A549 (cell line): ENCODE measurements around the gene ARAP2. TPM values are rescaled to one million over a fixed set of nuclear protein-coding genes. Genes with fewer than 3 reads are reported as not detected.

Experiments used
- ATAC-seq, 2 experiments: fragments of 200-7000 bp in 1 of 2; fragments of >200 bp in 1 of 2; cut with Nextera tagmentation in 1 of 2; cut with Tn5 transposase in 1 of 2; 3 replicates each; pipeline versions ENCODE4 v1.8.0 to v1.9.1; 2018 to 2020; ENCODE audit warnings: mild to moderate bottlenecking in 1 of 2, moderate library complexity in 1 of 2
- CTCF ChIA-PET: fragments of 300-600 bp; sonication (Branson Sonifier 250); formaldehyde crosslinking; extraction: SDS; loops from one replicate; lab custom pipeline; 2021; ENCODE audit warnings: antibody characterized with exemption, inconsistent platforms; lab: Yijun Ruan, JAX
- POLR2A ChIA-PET: fragments of 350-600 bp; formaldehyde crosslinking; extraction: SDS; loops from one replicate; lab custom pipeline; 2021; ENCODE audit warnings: antibody characterized with exemption, inconsistent platforms; lab: Yijun Ruan, JAX
- DNase-seq, 2 experiments: peaks; one replicate each; pipeline versions ENCODE4 v3.0.0 to v3.0.0-alpha.2; 2011 to 2016; ENCODE audit warnings: low read depth in 1 of 2, low spot score in 1 of 2
- FAIRE-seq: peaks from 2 replicates; lab custom pipeline; 2011; peaks lifted over from hg19 to GRCh38; lab: Jason Lieb, UNC
- H3K27ac ChIP-seq, 2 experiments: fragments of >200 bp; sonication (Bioruptor Twin); formaldehyde crosslinking; 3 replicates each; pipeline ENCODE4 v1.5.1; 2016 to 2017
- H3K4me1 ChIP-seq: fragments of >200 bp; sonication (Bioruptor Twin); formaldehyde crosslinking; 3 replicates; pipeline ENCODE4 v1.6.1; 2016
- H3K4me2 ChIP-seq: fragments of >200 bp; sonication (Bioruptor Twin); formaldehyde crosslinking; 3 replicates; pipeline ENCODE4 v1.6.1; 2016
- H3K4me3 ChIP-seq: fragments of >200 bp; sonication (Bioruptor Twin); formaldehyde crosslinking; 3 replicates; pipeline ENCODE4 v1.5.1; 2016
- H3K9me3 ChIP-seq: fragments of >200 bp; sonication (Bioruptor Twin); formaldehyde crosslinking; 3 replicates; pipeline ENCODE4 v1.6.1; 2016
- CEBPB ChIP-seq, 2 experiments: fragments of >200 bp in 1 of 2; sonication (Bioruptor Twin) in 1 of 2; formaldehyde crosslinking in 1 of 2; IDR thresholded peaks; 2 replicates each; pipeline ENCODE4 v1.6.1; 2012 to 2016
- EP300 ChIP-seq, 2 experiments: fragments of >200 bp; sonication (Bioruptor Twin); formaldehyde crosslinking; IDR thresholded peaks; 2 replicates in 1 of 2; 3 replicates in 1 of 2; pipeline ENCODE4 v1.6.1; 2016 to 2017
- FOSL2 ChIP-seq, 2 experiments: fragments of 450-650 bp in 1 of 2; fragments of >200 bp in 1 of 2; sonication (Bioruptor Twin) in 1 of 2; formaldehyde crosslinking; IDR thresholded peaks; 2 replicates each; pipeline versions ENCODE4 v1.5.0 to v1.6.1; 2016 to 2020; ENCODE audit warnings: mild to moderate bottlenecking in 1 of 2, moderate library complexity in 1 of 2
- FOXS1 ChIP-seq: fragments of 250-450 bp; sonication (Bioruptor Pico); IDR thresholded peaks from 2 replicates; pipeline ENCODE4 v1.5.0; 2020; ENCODE audit warnings: mild to moderate bottlenecking, moderate library complexity
- HEYL ChIP-seq: fragments of 250-450 bp; sonication (Bioruptor Pico); IDR thresholded peaks from 2 replicates; pipeline ENCODE4 v1.8.0; 2021; ENCODE audit warnings: mild to moderate bottlenecking, moderate library complexity
- HOXA7 ChIP-seq: fragments of 250-450 bp; sonication (Bioruptor Pico); IDR thresholded peaks from 2 replicates; pipeline ENCODE4 v1.5.0; 2020; ENCODE audit warnings: mild to moderate bottlenecking, moderate library complexity
- HOXB13 ChIP-seq: fragments of 250-450 bp; sonication (Bioruptor Pico); IDR thresholded peaks from 2 replicates; pipeline ENCODE4 v1.5.0; 2020; ENCODE audit warnings: low read depth, mild to moderate bottlenecking, moderate library complexity
- JUNB ChIP-seq: fragments of >200 bp; sonication (Bioruptor Twin); formaldehyde crosslinking; IDR thresholded peaks from 2 replicates; pipeline ENCODE4 v1.6.1; 2016
- MAX ChIP-seq: IDR thresholded peaks from 2 replicates; pipeline ENCODE4 v1.6.1; 2012
- NFE2L2 ChIP-seq: fragments of 150-350 bp; conservative IDR thresholded peaks from 2 replicates; pipeline ENCODE4 v1.6.1; 2014; ENCODE audit warnings: low read length
- NPAS2 ChIP-seq: fragments of 250-450 bp; sonication (Bioruptor Pico); IDR thresholded peaks from 2 replicates; pipeline ENCODE4 v1.8.0; 2022; ENCODE audit warnings: mild to moderate bottlenecking, moderate library complexity, borderline replicate concordance
- RARB ChIP-seq: fragments of 250-450 bp; sonication (Bioruptor Pico); IDR thresholded peaks from 2 replicates; pipeline ENCODE4 v1.8.0; 2021; ENCODE audit warnings: mild to moderate bottlenecking, moderate library complexity
- RCOR1 ChIP-seq: fragments of 150-350 bp; IDR thresholded peaks from 2 replicates; pipeline ENCODE4 v1.6.1; 2014; ENCODE audit warnings: antibody characterized with exemption, low read length, low read depth
- REST ChIP-seq: fragments of 200-600 bp; sonication (generic); IDR thresholded peaks from 2 replicates; pipeline ENCODE4 v1.6.1; 2016; ENCODE audit warnings: antibody characterized with exemption, mild to moderate bottlenecking, moderate library complexity
- RNF2 ChIP-seq: fragments of 200-600 bp; sonication (generic); IDR thresholded peaks from 2 replicates; pipeline ENCODE4 v1.6.1; 2016; ENCODE audit warnings: low read depth, mild to moderate bottlenecking, antibody characterized with exemption, moderate library complexity, borderline replicate concordance
- SREBF2 ChIP-seq: fragments of 450-650 bp; IDR thresholded peaks from 2 replicates; pipeline ENCODE4 v1.6.1; 2014; ENCODE audit warnings: mild to moderate bottlenecking, moderate library complexity
- ZFP36 ChIP-seq: fragments of 450-650 bp; IDR thresholded peaks from 2 replicates; pipeline ENCODE4 v1.6.1; 2014; ENCODE audit warnings: borderline replicate concordance; ENCODE audit not compliant: partially characterized antibody
- WGBS: methylation state at CpG from one replicate; pipeline ENCODE4 v1.1.6; 2017; ENCODE audit errors: missing lambda C conversion rate; 5-methylcytosine and 5-hydroxymethylcytosine counted together
- polyA plus RNA-seq, 4 experiments: library from polyadenylated mRNA; depleted of rRNA in 3 of 4; stranded (reverse); fragments of >200 nt; fragmentation: RNase III in 1 of 4; extraction: RNeasy Plus Mini Kit Qiagen cat#74134 plus additional on column Dnase treatment in 1 of 4; gene quantifications; 2 replicates in 3 of 4; 3 replicates in 1 of 4; pipeline ENCODE4 v1.2.3, GENCODE V29; 2011 to 2017
- TF ChIP-seq, protein P1 (sequence below): fragments of 150-350 bp; IDR thresholded peaks from 2 replicates; pipeline ENCODE4 v1.6.1; 2014; ENCODE audit warnings: low read depth, mild to moderate bottlenecking, low read length
- TF ChIP-seq, protein P2 (sequence below): fragments of 250-450 bp; sonication (Bioruptor Pico); IDR thresholded peaks from 2 replicates; pipeline ENCODE4 v1.5.0; 2020; ENCODE audit warnings: low read depth, mild to moderate bottlenecking, moderate library complexity

ARAP2 gene
- polyA plus RNA-seq, 2 of the 4 experiments (the other 2 are of a cell fraction): 0.34 to 0.75 TPM

GRCh38 chr4:36286481-36286871 lies 42.2 kb upstream of the ARAP2 start:
- DNase-seq: no peak
- CTCF ChIA-PET: no interaction called here
- 49% methylated on average over 4 of the region's 4 CpGs for WGBS
- Histone ChIP-seq H3K4me3 (no peak overlapping the region), H3K27ac (no peak overlapping the region), H3K9me3 (no peaks in the 10 kb centered on the region), H3K4me1 (no peaks in the 10 kb centered on the region), H3K4me2 (no peak overlapping the region)
- TF ChIP-seq, protein P1, sequence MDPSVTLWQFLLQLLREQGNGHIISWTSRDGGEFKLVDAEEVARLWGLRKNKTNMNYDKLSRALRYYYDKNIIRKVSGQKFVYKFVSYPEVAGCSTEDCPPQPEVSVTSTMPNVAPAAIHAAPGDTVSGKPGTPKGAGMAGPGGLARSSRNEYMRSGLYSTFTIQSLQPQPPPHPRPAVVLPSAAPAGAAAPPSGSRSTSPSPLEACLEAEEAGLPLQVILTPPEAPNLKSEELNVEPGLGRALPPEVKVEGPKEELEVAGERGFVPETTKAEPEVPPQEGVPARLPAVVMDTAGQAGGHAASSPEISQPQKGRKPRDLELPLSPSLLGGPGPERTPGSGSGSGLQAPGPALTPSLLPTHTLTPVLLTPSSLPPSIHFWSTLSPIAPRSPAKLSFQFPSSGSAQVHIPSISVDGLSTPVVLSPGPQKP: no peak
- TF ChIP-seq, protein P2, sequence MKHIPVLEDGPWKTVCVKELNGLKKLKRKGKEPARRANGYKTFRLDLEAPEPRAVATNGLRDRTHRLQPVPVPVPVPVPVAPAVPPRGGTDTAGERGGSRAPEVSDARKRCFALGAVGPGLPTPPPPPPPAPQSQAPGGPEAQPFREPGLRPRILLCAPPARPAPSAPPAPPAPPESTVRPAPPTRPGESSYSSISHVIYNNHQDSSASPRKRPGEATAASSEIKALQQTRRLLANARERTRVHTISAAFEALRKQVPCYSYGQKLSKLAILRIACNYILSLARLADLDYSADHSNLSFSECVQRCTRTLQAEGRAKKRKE: no peak
- POLR2A ChIA-PET: no interaction called here
- ATAC-seq: no peak
- FAIRE-seq: no peak

- Histone ChIP-seq H3K4me3 (no peak overlapping the region), H3K4me2 (no peak overlapping the region), H3K4me1 (no peaks in the 10 kb centered on the region), H3K9me3 (no peaks in the 10 kb centered on the region), H3K27ac (no peak overlapping the region)
- FAIRE-seq: no peak
- DNase-seq: no peak
- ChIA-PET CTCF (no interaction called here), POLR2A (no interaction called here)
- no peak for ATAC-seq
- 37% methylated on average over 6 of the region's 6 CpGs for WGBS
- no peak for TF ChIP-seq REST
Measured at GRCh38 chr4:36285784-36286480, 41.6 kb upstream of the ARAP2 start.

GRCh38 chr4:36283912-36284465 lies 39.7 kb upstream of the ARAP2 start:
- TF ChIP-seq MAX (no peak), ZFP36 (no peak), EP300 (IDR thresholded peaks at IDR 0.05) (no peak), RCOR1 (no peak), SREBF2 (no peak), CEBPB (IDR thresholded peaks at IDR 0.05) (no peak)
- FAIRE-seq: no peak
- 55% methylated on average over 2 of the region's 2 CpGs for WGBS

GRCh38 chr4:36282503-36283030 lies 38.3 kb upstream of the ARAP2 start:
- ChIA-PET POLR2A (no interaction called here), CTCF (no interaction called here)
- H3K27ac ChIP-seq: no peak overlapping the region
- H3K4me2 ChIP-seq: no peak overlapping the region
- TF ChIP-seq HOXB13 (CRISPR knock-in tag): no peak
- no peak for TF ChIP-seq HOXA7 (CRISPR knock-in tag)
- no peak for TF ChIP-seq NPAS2
- TF ChIP-seq NFE2L2: no peak
- no peak for TF ChIP-seq RARB
- TF ChIP-seq CEBPB (IDR thresholded peaks at IDR 0.05): no peak
- no peak for TF ChIP-seq JUNB
- TF ChIP-seq FOSL2 (IDR thresholded peaks at IDR 0.05): no peak
- no peak for TF ChIP-seq FOSL2 (CRISPR knock-in tag; IDR thresholded peaks at IDR 0.05)
- TF ChIP-seq EP300 (IDR thresholded peaks at IDR 0.05): no peak
- no peak for TF ChIP-seq HEYL (CRISPR knock-in tag)
- TF ChIP-seq RNF2: no peak
- TF ChIP-seq FOXS1 (CRISPR knock-in tag): no peak
- no peak overlapping the region for H3K4me3 ChIP-seq
- no peaks in the 10 kb centered on the region for H3K9me3 ChIP-seq
- no peak for FAIRE-seq
- ATAC-seq: no peak
- H3K4me1 ChIP-seq: no peaks in the 10 kb centered on the region
- DNase-seq: no peak

More at GRCh38 chr4:36283912-36284465, 39.7 kb upstream of the ARAP2 start:
- CTCF ChIA-PET: no interaction called here
- H3K4me2 ChIP-seq: no peak overlapping the region
- H3K4me1 ChIP-seq: no peaks in the 10 kb centered on the region
- ATAC-seq (no peak), DNase-seq (no peak)
- H3K9me3 ChIP-seq: no peaks in the 10 kb centered on the region
- H3K27ac ChIP-seq: no peak overlapping the region
- H3K4me3 ChIP-seq: no peak overlapping the region
- POLR2A ChIA-PET: no interaction called here
